Epidermal melanocyte (primary cell): Measurements from ENCODE around the gene C5orf52.
"Not testable (repeated sequence)": the region's sequence is repeated elsewhere in the genome, so short reads cannot be mapped to it uniquely, and the experiment has no call there.

Source experiments
- DNase-seq: peaks from one replicate; pipeline ENCODE4 v3.0.0; 2011; ENCODE audit warnings: low spot score; ENCODE audit not compliant: insufficient read length

The C5orf52 gene

DNA sequence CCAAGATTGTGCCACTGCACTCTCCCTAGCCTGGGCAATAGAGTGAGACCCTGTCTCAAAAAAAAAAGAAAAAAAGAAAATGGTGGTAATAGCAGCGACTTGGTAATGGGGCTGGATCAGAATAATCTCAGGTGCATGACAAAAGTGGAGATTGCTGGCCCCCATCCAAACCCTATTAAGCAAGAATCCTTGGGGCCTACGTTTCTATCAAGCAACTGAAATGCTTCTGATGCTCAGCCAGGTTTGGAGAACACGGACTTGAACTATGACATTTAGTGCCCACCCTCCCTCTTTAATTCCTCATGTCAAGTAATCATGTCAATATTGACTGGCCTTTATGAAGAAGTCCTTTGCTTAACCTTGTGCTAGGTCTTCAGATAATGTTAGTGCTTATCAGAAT, 6.6 kb downstream of the C5orf52 start:
- no peak for DNase-seq

DNA sequence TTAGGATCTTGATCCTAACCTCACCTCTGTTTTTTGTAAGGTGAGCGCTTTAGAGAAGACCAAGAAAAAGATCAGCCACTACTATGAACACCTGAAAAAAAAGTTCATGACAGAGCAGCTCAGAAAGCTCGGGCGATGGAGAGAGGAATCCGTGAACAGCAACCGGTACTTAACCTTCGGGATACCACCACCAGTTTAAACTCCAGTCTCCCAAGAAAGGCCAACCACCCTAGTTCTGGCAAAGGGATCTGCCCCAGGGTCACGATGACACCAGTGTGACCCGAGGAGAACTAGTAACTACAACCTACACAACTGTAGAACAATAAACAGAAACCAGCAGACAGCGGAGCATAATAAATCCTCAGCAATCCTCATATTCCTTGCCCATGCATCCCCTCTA, 8.5 kb downstream of the C5orf52 start:
- no peak for DNase-seq

DNA sequence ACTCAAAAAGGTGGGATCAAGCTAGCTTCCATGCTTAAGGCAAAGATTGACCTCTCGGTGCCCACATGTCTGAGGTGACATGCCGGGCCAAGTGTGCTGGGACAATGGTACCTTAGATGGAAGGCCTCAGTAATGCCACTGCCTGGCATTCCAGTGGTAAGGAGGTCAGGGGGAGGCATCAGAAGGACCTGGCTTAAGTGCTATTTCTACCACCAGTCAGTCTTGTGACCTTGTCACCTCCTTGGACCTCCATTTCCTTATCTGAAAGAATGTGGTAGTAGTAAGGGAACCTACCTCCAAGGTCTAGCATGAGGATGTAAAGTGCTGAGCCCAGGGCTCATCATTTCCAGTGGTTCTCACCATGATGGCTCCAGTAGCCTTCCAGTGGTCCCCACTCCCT, 8.9 kb downstream of the C5orf52 start:
- no peak for DNase-seq

DNA sequence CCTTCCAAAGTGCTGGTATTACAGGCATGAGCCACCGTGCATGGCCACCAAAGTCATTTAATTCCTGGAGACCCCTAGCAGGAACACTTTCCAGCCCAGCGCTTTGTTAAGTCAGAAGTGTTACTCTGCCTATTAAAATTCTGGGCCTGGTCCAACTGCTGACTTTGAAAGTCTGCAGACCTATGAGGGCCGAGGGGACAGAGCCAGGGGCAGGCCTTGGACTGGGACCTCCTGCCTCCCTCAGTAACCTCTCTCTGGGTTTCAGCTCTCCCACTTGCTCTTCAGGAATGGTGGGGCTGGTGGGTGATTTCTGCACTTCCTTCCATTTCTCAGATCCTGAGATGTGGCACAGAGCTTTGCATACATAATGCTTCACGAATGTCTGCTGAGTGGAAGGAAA, 9.7 kb downstream of the C5orf52 start:
- no peak for DNase-seq

DNA sequence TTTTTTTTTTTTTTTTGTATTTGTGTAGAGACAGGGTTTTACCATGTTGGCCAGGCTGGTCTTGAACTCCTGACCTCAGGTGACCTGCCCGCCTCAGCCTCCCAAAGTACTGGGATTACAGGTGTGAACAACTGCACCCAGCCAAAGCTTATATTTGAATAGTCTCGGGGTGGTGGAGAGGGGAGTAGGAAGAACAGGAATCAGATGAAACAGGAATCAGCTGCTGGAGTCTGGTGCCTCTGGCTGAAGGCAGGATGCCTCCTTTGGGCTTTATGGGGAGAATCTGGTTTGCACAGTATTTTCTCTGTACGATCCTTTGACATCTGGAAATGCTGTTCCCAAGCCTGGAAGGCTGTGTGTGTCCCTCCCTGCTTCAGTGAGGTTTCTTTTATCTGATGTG, 10.9 kb downstream of the C5orf52 start:
- DNase-seq: no peak

DNA sequence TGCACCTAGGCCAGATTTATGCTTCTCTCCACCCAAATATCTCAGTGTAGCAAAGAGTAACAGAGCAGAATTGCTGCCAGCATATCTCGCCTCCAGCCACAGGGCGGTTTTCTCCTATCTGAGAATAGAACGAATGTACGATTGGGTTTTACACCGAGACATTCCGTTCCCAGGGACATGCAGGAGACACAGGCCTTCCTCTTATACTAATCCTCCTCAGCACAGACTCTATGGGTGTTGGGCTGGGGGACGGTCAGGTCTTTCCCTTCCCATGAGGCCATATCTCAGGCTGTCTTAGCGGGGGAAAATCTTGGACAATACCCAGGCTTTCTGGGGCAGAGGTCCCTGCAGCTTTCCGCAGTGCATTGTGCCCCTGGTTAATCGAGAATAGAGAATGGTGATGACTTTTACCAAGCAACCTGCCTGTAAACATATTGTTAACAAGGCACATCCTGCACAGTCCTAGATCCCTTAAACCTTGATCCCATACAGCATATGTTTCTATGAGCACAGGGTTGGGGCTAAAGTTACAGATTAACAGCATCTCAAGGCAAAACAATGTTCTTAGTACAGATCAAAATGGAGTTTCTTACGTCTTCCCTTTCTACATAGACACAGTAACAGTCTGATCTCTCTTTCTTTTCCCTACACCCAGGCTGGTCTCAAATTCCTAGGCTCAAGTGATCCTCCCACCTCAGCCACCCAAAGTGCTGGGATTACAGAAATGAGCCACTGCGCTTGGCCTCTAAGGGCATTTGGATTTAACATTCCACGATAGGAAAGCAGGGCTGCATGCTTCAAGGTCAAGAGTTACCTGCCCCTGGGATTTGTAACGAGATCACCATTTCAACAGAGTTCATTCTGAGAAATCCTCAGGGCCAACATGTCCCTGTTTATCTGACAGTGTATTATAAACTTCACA, 15.2 kb downstream of the C5orf52 start:
- not testable (repeated sequence) for DNase-seq

DNA sequence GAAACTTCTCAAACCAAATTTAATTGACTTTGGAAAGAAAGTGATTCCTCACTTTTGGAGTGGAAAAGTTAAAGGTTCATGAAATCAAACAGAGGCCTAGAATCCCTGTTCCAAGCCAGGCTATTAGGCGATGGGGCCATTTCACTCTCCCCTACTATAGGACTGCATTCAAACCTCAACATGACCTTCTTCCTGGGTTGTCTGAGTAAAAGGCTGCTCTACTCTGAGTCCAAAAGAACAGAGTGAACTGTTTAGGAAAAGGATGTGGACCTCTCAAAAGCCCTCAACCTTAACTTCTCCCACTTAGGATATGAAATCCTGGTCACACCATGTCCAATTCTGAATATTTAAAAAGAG, 15.8 kb downstream of the C5orf52 start:
- no peak for DNase-seq

DNA sequence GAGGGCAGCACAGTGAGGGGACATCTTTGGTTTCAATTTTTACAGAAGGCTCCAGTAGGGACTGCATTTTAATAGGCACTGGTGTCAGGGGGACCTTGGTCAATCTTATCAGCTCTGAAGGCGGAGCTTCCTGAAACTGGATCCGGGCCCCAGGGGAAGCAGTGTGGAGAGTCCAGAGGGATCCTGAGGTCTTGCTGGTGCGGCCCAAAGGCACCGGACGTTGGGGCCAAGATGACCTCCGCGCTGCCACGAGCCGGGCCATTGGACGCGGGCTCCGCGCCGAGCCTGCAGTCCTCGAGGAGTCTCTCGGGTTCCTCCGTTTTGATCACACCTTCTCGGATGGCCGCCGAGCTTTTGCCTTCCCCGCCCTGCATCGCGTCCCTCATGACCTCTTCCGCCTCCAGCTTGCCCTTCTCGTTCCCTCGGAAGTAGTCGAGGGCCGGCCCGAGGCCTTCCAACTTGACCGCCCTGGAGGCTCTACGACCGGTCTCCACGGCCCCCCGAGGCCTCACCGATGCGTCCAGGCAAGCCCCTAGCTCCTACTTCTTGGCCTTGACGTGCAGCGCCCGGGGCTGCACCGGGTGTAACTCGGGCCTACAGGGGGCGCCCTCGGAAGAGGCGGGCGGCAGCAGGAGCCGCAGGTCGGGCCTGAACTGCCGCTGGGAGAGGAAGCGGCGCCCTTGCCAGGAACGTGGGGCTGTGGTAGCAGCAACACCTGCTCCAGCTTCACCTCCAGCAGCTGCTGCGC, 18.8 kb downstream of the C5orf52 start:
- DNase-seq: no peak

DNA sequence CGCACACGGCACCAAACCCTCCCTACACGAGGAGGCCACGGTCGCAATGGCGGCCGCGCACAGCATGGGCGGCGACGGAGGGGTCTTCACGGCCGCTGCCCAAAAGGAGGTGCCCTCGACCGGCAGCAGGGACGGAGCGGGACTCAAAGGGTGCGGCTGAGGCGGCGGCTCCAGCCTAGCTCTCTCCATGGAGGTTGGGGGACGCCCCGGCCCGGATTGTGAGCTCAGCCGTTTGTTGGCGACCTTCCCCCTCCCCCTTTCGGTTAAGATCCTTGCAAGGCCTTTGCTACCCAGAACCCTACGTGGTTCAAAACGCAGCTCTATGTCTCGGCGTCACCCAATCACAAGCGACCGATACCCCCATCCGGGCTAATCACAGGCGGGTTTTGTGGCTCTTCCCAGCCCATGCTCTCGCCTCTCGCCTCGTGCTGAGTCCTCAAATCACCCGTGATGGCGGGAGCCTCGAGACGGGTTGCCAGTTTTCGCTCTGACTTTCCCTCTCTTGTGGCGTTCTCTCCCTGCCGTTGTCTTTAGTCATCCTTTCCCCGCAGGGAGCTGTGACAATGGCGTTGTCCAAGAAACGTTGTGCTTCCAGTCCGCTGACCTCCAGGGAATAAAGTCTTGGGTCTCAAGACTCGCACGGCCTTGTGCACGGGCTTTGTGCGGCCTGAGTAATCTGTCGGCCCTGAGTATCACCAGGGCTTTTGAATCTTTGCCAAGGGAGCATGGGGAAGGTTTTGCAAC, 19.5 kb downstream of the C5orf52 start:
- no peak for DNase-seq

DNA sequence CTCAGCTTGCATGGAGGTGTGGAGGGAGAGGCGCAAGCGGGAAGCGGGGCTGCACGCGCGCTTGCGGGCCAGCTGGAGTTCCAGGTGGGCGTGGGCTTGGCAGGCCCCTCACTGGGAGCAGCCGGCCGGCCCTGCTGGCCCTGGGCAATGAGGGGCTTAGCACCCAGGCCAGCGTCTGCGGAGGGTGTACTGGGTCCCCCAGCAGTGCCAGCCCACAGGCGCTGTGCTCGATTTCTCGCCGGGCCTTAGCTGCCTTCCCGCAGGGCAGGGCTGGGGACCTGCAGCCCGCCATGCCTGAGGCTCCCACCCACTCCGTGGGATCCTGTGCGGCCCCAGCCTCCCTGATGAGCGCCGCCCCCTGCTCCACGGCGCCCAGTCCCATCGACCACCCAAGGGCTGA, 22.5 kb downstream of the C5orf52 start:
- DNase-seq: not testable (repeated sequence)

DNA sequence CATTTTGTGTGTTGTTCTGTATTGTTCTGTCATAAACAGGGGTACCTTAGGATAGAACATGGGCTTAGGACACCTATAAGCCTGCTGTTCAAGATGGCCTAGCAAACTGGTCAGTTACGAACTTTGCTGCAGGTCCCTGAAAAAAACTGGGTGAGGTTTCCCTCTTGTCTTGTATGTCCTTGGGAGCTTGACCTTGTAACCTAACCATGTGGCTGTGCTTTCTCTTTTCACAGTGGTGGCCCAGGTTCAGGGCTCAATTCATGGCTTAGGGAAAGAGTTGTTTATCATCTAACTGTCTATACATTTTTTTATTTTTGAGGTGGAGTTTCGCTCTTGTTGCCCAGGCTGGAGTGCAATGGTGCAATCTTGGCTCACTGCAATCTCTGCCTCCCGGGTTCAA, 24.8 kb downstream of the C5orf52 start:
- not testable (repeated sequence) for DNase-seq

DNA sequence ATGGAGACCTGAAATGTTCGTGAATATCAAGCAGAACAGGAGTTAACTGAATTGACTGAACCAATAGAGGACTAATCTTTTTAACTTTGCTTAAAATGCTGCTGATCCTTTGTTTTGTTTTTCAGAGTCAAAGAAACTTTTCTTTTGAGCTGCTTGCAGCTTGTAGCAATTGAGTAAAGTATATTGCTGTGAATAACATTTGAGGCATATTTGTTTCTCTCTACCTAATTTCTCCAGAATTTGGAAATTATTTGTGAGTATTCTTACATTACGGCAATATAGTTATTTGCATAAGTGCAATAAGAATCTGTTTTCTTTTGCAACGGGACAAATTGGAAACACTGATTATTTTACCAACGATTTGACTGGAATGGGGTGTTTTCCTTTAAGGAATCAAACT, 27.3 kb downstream of the C5orf52 start:
- not testable (repeated sequence) for DNase-seq

DNA sequence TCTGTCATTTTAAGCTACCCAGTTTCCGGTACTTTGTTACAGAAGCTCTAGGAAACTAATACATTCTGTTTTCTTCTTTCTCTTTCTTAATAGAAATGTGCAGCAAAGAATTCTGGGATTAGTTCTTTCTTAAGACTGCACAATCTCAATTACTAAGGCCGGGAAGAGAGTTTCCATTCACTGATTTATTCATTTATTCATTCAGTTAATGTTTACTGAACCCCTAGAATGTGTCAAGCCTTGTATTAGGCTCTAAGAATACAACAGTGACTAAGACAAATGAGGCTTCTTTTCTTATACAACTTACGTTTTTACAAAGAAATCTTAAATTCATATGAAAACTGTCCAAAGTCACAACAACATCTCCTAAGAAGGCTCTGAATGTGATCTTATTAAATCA, 32.4 kb downstream of the C5orf52 start:
- no peak for DNase-seq

DNA sequence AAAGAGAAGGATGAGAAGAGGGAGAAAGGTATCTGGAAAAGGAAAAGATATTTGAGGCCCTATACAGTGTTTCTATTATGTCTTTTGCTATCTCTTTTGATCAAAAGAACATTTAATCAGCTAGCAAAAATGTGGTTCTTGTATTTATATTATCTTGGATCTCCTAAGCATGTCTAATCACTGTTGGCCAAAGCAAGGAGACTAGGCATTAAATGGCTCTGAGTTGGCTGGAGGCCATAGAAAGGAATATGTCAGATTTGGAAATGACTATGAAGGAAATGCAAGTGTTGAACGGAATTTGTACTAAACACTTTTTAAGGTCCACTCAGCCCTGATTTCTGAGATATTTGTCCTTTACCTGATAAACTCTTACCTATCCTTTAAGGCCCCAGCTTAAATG, 37.5 kb downstream of the C5orf52 start:
- no peak for DNase-seq

DNA sequence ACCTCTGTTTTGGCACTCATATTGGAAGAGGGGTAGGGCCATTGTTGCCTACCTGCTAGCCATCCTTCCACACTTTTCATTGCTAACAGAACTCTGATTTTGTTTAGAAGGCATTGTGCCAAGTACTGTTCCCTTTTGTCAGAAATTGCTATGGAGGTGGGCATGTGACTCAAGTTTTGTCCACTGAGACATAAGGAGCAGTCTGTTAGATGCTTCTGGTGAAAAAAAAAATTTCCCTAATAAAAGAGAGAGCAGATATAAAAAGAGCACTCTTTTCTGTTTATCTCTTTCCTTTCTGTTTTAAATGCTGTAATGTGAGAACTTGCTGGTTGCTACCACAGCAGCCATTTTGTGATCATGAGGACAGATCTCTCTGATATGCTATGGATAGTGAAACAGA, 38.0 kb downstream of the C5orf52 start:
- DNase-seq: no peak

DNA sequence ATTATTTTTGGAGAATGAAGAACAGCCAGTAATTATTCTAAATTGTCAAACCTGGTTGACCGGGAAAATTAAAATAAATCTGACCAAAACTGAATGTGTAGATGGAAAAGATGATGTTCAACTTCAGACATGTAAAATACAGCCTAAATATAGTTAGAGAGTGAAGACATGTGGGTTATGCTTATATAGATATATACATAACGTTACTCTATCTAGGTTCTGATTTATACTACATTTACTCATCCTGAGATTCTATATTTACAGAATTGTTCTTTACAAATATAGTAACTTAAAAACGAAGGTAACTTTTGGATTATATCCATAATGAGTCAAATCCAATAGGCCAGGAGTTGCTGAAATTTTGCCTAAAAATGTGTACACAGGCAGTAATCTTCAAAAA, 39.1 kb downstream of the C5orf52 start:
- DNase-seq: no peak

DNA sequence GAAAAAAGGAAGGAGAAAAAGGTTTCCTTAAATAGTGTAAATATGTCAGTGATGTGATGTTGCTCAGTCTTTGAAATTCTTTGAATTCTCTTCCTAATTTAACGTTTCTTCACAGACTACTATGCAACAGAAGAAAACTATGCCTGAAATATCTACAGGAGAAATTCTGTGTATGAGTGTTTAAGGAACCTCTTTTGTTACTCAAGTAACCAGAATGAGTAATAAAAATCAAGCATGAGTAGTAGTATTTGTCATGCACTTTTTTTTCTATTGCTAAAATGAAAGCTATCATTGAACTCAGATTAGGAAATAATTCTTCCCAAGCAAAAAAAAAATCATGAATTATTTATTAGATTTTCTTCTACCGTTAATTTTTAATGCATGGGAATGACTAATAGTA, 39.5 kb downstream of the C5orf52 start:
- DNase-seq: no peak

DNA sequence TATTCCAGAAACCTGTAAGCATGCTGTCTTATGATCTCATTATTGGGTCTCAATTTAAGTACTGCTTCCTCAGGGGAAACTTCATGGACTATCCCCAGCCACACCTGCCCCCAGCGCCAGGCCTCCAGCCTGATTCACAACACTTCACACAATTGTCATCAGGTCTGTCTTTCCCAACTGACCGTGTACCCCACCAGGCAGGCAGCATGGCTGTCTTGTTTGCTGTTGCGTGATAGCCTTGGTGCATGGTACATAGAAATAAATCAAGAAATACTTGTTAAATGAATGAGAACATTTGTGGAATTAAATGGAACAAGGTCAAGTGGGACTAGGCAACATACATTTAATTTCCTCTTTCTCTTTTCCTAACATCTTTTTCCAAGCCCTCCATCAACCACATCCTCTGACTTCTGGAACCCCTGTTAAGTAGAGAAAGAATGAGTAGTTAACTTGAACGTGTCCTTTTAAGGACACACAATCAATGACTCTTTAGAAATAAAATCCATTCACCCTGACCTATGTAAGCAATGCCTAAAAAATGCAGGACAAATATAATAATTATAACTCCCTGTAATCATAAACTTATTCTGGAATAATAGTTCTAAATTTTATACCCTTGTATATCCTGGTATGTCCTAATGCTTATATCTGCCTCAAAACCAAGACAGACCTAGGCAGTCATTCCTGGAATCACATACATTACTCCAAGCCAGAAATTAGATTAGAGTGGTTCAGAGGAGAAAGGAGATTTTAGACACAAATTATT, 42.7 kb downstream of the C5orf52 start:
- DNase-seq: no peak

DNA sequence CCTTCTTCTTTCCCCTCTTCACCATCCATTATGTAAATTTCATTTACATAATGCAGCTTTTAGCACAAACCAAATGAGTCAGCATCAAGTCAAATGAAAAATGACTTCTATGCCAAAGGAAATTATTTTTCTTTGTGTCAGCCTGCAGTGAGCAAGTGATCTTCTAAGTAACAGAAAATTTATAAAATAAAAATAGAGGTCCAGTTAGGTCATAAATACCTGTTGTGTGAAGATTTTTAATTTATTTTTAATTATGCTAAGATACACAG, 43.2 kb downstream of the C5orf52 start:
- no peak for DNase-seq

DNA sequence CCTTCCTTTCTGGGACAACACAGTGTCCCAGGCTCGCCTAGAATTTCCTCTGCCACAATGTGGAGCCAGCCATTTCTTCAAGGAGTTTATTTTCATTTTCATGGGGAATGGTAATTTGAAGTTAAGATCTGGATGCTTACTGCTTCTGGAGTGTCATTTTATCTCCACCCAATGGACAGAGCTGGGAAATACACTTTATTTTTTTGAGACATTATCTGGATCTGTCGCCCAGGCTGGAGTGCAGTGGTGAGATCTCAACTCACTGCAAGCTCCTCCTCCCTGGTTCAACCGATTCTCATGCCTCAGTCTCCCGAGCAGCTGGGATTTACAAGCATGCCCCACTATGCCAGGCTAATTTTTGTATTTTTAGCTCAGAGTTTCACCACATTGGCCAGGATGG, 47.2 kb downstream of the C5orf52 start:
- peak; percentile 51 for DNase-seq

DNA sequence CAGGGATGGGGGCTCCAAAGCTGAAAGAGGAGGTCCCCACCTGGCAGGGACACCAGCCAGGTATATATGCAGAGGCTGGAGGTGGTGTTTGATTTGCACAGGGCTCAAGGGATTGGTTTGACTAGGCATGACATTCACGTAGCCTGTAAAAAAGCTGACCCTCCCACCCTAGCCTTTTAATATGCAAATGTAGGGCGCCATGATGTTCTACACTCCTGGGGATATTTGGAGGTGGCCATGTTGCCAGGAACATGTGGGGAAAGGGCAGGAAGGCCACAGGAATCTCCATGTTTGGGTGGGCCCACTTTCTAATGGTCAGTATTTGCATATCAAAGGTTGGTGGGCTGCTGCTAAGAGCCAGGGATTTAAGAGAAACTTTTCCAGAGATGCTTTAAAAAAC, 47.9 kb downstream of the C5orf52 start:
- DNase-seq: no peak

DNA sequence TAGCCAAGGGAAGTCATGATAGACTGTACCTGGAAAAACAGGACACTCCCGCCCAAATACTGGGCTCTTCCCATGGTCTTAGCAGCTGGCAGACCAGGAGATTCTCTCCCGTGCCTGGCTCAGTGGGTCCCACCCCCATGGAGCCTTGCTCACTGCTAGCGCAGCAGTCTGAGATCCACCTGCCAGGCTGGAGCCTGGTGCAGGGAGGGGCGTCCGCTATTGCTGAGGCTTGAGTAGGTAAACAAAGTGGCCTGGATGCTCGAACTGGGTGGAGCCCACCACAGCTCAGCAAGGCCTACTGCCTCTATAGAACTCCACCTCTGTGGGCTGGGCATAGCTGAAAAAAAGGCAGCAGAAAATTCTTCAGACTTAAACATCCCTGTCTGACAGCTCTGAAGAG, 49.8 kb downstream of the C5orf52 start:
- DNase-seq: no peak
